Thymus (tissue), 11 donors: ENCODE results near the gene GALNTL6. TPM values are rescaled to one million over a fixed set of nuclear protein-coding genes. Genes with fewer than 3 reads are reported as not detected.

ENCODE experiments used
- DNase-seq, 9 donors: peaks; one replicate each; pipeline ENCODE4 v3.0.0-alpha.2; 2013; ENCODE audit warnings: low spot score in 9 of 9, low read depth in 6 of 9, missing footprints in 1 of 9
- H3K27ac ChIP-seq, 2 donors: one replicate each; pipeline ENCODE4 v1.5.1; 2013; ENCODE audit warnings: control low read depth in 1 of 2, low read depth in 1 of 2, low read length in 1 of 2, mild to moderate bottlenecking in 1 of 2, moderate library complexity in 1 of 2
- H3K27me3 ChIP-seq, 2 donors: one replicate each; pipeline ENCODE4 v1.5.1; 2013; ENCODE audit warnings: low read length in 1 of 2; ENCODE audit not compliant: control insufficient read depth in 2 of 2, insufficient read depth in 1 of 2
- H3K36me3 ChIP-seq, 2 donors: one replicate each; pipeline ENCODE4 v1.5.1; 2013; ENCODE audit warnings: low read length in 1 of 2, mild to moderate bottlenecking in 1 of 2, moderate library complexity in 1 of 2; ENCODE audit not compliant: control insufficient read depth in 2 of 2, insufficient read depth in 2 of 2
- H3K4me1 ChIP-seq, 2 donors: one replicate each; pipeline ENCODE4 v1.5.1; 2013; ENCODE audit warnings: low read length in 2 of 2; ENCODE audit not compliant: control insufficient read depth in 2 of 2, insufficient read depth in 2 of 2
- H3K4me3 ChIP-seq, 2 donors: one replicate each; pipeline ENCODE4 v1.5.1; 2013; ENCODE audit warnings: low read length in 2 of 2, control low read depth in 1 of 2, mild to moderate bottlenecking in 1 of 2
- H3K9me3 ChIP-seq, 2 donors: one replicate each; pipeline ENCODE4 v1.5.1; 2013; ENCODE audit warnings: low read length in 1 of 2, mild to moderate bottlenecking in 1 of 2; ENCODE audit not compliant: control insufficient read depth in 2 of 2, insufficient read depth in 1 of 2
- WGBS: extraction: QIAGEN DNeasy Blood & Tissue Kit; methylation state at CpG from one replicate; pipeline ENCODE4 v1.1.7; 2013; 5-methylcytosine and 5-hydroxymethylcytosine counted together
- polyA plus RNA-seq: library from polyadenylated mRNA; stranded (reverse); fragments of 200-250 nt; gene quantifications from one replicate; pipeline ENCODE4 v1.2.3, GENCODE V29; 2013
- total RNA-seq: library from RNA; stranded (reverse); fragments of 120-200 nt; gene quantifications from one replicate; pipeline ENCODE4 v1.2.4, GENCODE V29; 2013
- donor health status: healthy.

GALNTL6 gene
- total and polyA plus RNA-seq, 2 donors = 0.05 TPM

DNA sequence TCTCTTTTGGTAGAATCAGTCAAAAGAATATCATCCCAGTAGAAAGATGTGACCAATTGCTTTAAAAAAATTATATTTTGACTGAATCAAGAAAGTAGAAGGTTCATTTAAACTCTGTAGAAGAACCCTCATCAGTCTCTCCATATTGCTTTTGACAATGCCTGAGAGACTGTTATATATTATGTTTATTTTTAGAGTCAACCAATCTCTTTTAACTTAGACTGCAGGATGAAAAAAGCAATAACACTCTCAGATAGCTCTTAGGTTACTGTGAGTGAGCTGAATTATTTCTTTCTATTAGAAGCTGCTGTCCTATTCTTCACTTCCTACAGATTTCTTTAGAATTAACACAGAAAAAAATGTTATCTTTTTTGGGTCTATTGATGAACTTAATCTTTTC lies 38.1 kb downstream of the GALNTL6 start:
- Histone ChIP-seq H3K27ac (no peak overlapping the region), H3K9me3 (no peaks in the 10 kb centered on the region), H3K4me1 (no peaks in the 10 kb centered on the region), H3K4me3 (no peak overlapping the region), H3K36me3 (no peaks in the 10 kb centered on the region), H3K27me3 (no peaks in the 10 kb centered on the region)
- no peak for DNase-seq

DNA sequence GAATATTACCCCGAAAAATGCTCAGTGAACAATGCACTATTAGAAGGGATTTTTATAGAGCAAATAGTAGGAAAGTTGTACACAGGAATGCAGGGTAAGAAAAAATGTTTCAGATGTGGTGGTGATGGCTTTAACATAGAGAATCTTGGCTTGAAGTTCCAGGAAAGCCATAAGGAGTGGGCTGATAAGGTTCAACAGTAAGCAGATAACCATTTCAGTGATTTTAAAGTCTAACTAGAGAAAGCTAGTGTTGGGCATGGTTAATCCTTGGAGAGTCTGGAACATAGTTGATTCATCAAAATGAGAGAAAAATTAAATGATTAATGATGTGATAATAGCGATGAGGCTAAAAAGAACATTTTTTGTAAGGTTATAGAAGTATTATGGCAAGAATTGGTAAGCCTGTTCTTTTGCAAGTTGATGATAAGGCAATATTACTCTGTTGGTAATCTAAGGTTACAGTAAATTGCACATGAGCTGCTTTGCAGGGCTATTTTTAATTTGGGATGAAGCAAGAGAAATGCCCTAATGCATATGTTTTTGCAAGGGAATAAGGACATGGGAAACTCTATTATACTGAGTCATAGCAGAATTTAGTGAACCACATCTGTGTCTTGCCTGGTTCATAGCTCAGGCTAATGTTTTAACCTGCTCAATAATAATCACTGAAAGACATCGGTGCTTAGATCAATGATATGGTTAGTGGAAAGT lies 44.3 kb downstream of the GALNTL6 start:
- 94% methylated on average over 3 of the region's 3 CpGs for WGBS
- Histone ChIP-seq H3K27ac (no peak overlapping the region), H3K36me3 (no peaks in the 10 kb centered on the region), H3K9me3 (no peaks in the 10 kb centered on the region), H3K4me3 (no peak overlapping the region), H3K27me3 (no peaks in the 10 kb centered on the region), H3K4me1 (no peaks in the 10 kb centered on the region)
- DNase-seq = no peak

DNA sequence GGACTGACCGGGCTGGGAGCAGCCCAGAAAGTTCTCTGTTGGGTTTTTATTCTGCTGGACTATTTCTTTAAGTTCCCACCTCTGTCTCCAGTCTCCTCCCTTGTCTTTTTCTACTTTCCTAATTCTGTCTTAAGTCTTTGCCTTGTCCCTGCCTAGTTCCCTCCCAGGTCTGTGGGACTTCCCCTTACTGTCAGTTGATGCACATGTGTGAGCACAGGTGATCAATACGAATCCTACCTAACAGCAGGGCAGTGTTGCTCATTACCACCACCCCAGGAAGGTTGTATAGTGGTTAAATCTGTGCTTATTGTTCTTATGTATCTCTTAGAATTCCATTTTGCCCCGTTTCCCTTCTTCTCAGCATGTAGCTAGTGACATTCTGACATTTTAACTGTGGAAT lies 62.1 kb downstream of the GALNTL6 start:
- Histone ChIP-seq H3K27me3 (no peaks in the 10 kb centered on the region), H3K4me3 (no peak overlapping the region), H3K4me1 (no peaks in the 10 kb centered on the region), H3K27ac (no peak overlapping the region), H3K36me3 (no peaks in the 10 kb centered on the region), H3K9me3 (no peaks in the 10 kb centered on the region)
- no peak for DNase-seq
- 84% methylated on average over 3 of the region's 3 CpGs for WGBS

DNA sequence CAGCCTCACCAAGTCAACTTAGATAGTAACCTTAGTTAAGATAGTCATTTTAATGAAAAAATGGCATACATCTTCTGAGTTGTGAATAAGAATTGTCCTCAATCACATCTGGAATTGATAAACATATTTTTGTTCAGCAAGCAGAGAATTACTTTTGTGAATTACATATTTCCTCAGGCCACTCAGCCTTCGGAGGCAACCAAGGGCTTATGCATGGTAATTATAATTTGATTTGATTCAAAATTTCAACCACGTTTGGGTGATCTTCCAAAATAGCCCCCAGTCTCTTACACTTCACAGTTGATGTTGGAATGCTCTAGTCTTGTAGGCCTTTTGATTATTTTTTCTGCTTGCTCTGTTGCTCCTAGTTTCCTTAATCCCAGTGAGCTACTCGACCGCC lies 63.4 kb downstream of the GALNTL6 start:
- no peak overlapping the region for H3K27ac ChIP-seq
- 95% methylated on average over 4 of the region's 4 CpGs for WGBS
- H3K27me3 ChIP-seq = no peaks in the 10 kb centered on the region
- no peaks in the 10 kb centered on the region for H3K9me3 ChIP-seq
- H3K4me3 ChIP-seq = no peak overlapping the region
- no peak for DNase-seq
- no peaks in the 10 kb centered on the region for H3K4me1 ChIP-seq
- H3K36me3 ChIP-seq = no peaks in the 10 kb centered on the region

DNA sequence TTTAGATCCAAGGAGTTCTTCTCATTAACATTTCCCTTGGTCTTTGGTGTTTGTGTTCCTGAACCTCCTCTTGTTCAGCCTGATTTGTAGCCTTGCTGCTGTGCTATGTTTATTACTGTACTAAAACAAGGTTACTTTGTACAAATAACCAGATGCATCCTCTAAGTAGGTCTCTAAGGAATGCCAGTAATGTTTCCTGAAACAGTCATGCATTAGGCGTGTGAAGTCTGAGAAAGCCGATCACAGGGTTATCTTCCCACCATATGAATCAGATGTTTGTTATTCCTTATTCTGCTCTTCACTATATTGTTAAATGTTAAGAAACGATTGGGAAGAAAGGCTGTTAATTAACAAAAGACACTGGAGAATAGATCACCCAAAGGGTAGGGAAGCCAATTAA lies 66.9 kb downstream of the GALNTL6 start:
- 93% methylated on average over 3 of the region's 3 CpGs for WGBS
- no peak overlapping the region for H3K4me3 ChIP-seq
- H3K27ac ChIP-seq = no peak overlapping the region
- no peaks in the 10 kb centered on the region for H3K27me3 ChIP-seq
- DNase-seq = no peak
- H3K4me1 ChIP-seq = no peaks in the 10 kb centered on the region
- H3K36me3 ChIP-seq = no peaks in the 10 kb centered on the region
- H3K9me3 ChIP-seq = no peaks in the 10 kb centered on the region

DNA sequence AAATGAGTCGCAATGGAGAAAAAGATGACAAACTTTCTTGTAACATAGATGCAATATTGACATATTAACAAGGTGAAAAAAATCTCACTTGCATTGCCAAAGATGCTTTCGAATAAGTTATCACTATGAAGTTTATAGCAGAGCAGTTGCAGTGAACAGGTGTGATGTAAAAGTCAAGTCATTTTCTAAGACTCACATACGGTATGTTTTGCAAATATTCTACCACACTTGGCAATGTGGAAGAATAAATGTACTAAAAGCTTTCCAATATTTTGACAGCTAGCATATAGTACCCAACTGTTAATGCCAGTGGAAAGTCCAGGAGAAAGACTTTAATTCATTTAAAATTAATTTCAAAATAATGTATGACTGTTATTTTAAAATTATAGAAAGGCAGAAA lies 76.5 kb downstream of the GALNTL6 start:
- H3K4me1 ChIP-seq = no peaks in the 10 kb centered on the region
- no peak for DNase-seq
- H3K4me3 ChIP-seq = no peak overlapping the region
- WGBS = 98% methylated on average over 3 of the region's 3 CpGs
- no peaks in the 10 kb centered on the region for H3K27me3 ChIP-seq
- H3K36me3 ChIP-seq = no peaks in the 10 kb centered on the region
- H3K27ac ChIP-seq = no peak overlapping the region
- H3K9me3 ChIP-seq = no peaks in the 10 kb centered on the region

DNA sequence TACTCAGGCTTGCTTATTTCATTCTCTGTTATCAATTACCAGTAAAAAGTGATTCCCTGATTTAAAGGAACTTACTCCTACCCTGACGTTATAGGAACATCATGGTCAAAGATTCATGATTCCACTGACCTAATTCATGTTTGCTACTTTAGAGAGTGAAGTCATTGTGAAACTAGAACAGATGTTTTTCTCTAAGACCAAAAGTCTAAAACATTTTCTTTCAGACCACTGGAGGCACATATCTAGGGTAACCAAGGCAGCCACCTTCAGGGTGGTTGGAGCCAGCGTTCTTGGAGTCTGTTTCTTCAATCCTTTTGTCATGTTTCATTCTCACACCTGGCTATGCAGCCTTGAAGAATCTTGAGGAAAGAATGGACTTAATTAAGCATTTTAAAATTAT lies 77.8 kb downstream of the GALNTL6 start:
- H3K9me3 ChIP-seq = no peaks in the 10 kb centered on the region
- WGBS = 67% methylated on average over 2 of the region's 2 CpGs
- no peak overlapping the region for H3K4me3 ChIP-seq
- no peaks in the 10 kb centered on the region for H3K27me3 ChIP-seq
- no peaks in the 10 kb centered on the region for H3K36me3 ChIP-seq
- no peak for DNase-seq
- no peak overlapping the region for H3K27ac ChIP-seq
- no peaks in the 10 kb centered on the region for H3K4me1 ChIP-seq

DNA sequence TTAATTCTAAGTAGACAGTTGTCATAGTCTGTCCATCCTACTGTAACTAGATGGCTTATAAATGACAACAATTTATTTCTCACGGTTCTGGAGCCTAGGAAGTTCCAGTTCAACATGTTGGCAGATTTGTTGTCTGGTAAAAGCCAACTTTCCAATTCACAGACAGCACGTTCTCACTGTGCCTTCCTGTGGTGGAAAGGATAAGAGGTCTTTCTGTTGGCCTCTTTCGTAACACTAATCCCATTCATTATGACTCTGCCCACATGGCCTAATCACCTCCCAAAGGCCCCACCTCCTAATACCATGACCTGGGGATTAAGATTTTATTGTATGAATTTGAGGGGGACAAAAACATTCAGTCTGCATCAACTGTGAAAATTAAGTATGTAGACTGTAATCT lies 83.2 kb downstream of the GALNTL6 start:
- no peaks in the 10 kb centered on the region for H3K27me3 ChIP-seq
- no peak overlapping the region for H3K27ac ChIP-seq
- no peak for DNase-seq
- H3K4me1 ChIP-seq = no peaks in the 10 kb centered on the region
- H3K9me3 ChIP-seq = peaks cover 0 to 4% of the 10 kb centered on the region in 2 donors
- no peaks in the 10 kb centered on the region for H3K36me3 ChIP-seq
- 93% methylated on average over 3 of the region's 3 CpGs for WGBS
- no peak overlapping the region for H3K4me3 ChIP-seq

DNA sequence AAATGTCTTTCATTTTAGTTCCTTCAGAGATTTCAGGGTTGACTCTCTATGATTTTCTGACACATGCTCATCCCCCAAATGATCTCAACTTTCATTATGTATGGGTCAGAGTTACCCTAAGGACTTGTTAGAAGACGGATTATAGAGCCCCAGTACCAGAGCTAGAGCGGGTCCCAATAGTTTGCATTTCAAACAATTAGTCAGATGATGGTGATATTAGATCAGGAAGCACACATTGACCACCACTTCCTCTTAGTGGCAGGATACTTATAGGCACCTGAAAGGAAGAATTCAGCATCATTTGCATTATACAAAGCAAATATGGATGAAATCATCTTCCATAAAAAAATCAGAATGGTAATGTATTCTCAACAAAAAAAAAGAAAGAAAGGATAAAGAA lies 106.1 kb downstream of the GALNTL6 start:
- Histone ChIP-seq H3K36me3 (no peaks in the 10 kb centered on the region), H3K9me3 (no peaks in the 10 kb centered on the region), H3K4me3 (no peak overlapping the region), H3K27me3 (no peaks in the 10 kb centered on the region), H3K27ac (no peak overlapping the region), H3K4me1 (no peaks in the 10 kb centered on the region)
- no peak for DNase-seq
- 58% methylated on average over 2 of the region's 2 CpGs for WGBS

DNA sequence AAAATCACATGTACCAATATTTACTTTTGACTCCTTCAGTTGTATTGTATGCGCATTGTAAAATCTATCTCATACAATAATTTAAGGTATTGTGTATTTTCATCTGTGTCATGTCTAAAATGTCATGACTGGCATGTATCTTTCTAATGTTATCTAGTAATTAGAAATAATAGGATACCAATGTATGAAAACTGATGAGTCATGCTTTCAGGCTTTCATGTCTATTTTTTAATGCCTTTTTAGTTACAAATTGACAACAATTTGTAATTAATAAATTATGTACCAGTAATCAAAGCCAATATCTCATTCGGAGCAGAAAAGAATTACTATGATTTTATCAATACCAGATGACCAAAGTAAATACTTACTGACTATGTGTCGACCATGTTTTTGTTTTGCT lies 107.7 kb downstream of the GALNTL6 start:
- Histone ChIP-seq H3K4me1 (no peaks in the 10 kb centered on the region), H3K27me3 (no peaks in the 10 kb centered on the region), H3K9me3 (no peaks in the 10 kb centered on the region), H3K4me3 (no peak overlapping the region), H3K36me3 (no peaks in the 10 kb centered on the region), H3K27ac (no peak overlapping the region)
- 96% methylated on average over 3 of the region's 3 CpGs for WGBS
- DNase-seq = no peak
